Panc1 (cell line): ENCODE measurements around the gene SLC12A8. TPM values are rescaled to one million over a fixed set of nuclear protein-coding genes. Genes with fewer than 3 reads are reported as not detected.
A peak's percentile ranks its signal among the peaks of the same experiment; 100 is the strongest.

Experiments used
- ATAC-seq: fragments of 200-7000 bp; cut with Tn5 transposase; 2 replicates; pipeline ENCODE4 v1.9.1; 2020; ENCODE audit warnings: mild to moderate bottlenecking, moderate library complexity
- BruUV-seq: library from RNA; stranded (reverse); fragments of 400-500 nt; replicated peaks from 2 replicates; lab custom pipeline; 2021; lab: Mats Ljungman, UMichigan
- CTCF ChIA-PET: fragments of 300-600 bp; sonication (Branson Sonifier 250); formaldehyde crosslinking; loops from one replicate; lab custom pipeline; 2022; ENCODE audit warnings: antibody characterized with exemption; lab: Charles Lee
- POLR2A ChIA-PET: fragments of 300-600 bp; sonication (Branson Sonifier 250); formaldehyde crosslinking; loops from one replicate; lab custom pipeline; 2022; ENCODE audit warnings: antibody characterized with exemption; lab: Charles Lee
- DNase-seq: peaks from one replicate; pipeline ENCODE4 v3.0.0-alpha.2; 2010; ENCODE audit warnings: low read depth, low spot score
- H3K27ac ChIP-seq: 2 replicates; pipeline ENCODE4 v1.5.1; 2011; ENCODE audit warnings: mild to moderate bottlenecking, low read length, inconsistent platforms
- H3K27me3 ChIP-seq: fragments of 200-500 bp; sonication (Bioruptor generic); 2 replicates; pipeline ENCODE4 v1.6.0; 2014; ENCODE audit warnings: low read length, inconsistent platforms; ENCODE audit not compliant: control insufficient read depth, insufficient read depth
- H3K36me3 ChIP-seq: fragments of 200-500 bp; sonication (Bioruptor generic); 2 replicates; pipeline ENCODE4 v1.5.1; 2014; ENCODE audit warnings: inconsistent platforms, mild to moderate bottlenecking, low read length, moderate library complexity; ENCODE audit not compliant: control insufficient read depth, insufficient read depth
- H3K4me1 ChIP-seq: 2 replicates; pipeline ENCODE4 v1.5.1; 2011; ENCODE audit warnings: inconsistent platforms, mild to moderate bottlenecking, low read length, moderate library complexity; ENCODE audit not compliant: control insufficient read depth, insufficient read depth
- H3K4me3 ChIP-seq, 2 experiments: 2 replicates each; pipeline ENCODE4 v1.5.1; 2011 to 2012; ENCODE audit warnings: low read depth in 2 of 2, low read length in 2 of 2, mild to moderate bottlenecking in 2 of 2, inconsistent platforms in 1 of 2, moderate library complexity in 1 of 2
- H3K9me3 ChIP-seq: fragments of 200-500 bp; sonication (Bioruptor generic); 2 replicates; pipeline ENCODE4 v1.5.1; 2014; ENCODE audit warnings: low read depth, mild to moderate bottlenecking, inconsistent platforms, low read length, moderate library complexity; ENCODE audit not compliant: control insufficient read depth, insufficient read depth
- CTCF ChIP-seq: fragments of 450-650 bp; IDR thresholded peaks from 2 replicates; pipeline ENCODE4 v1.5.1; 2017; ENCODE audit warnings: mild to moderate bottlenecking
- POLR2AphosphoS5 ChIP-seq: IDR thresholded peaks from 2 replicates; pipeline ENCODE4 v1.6.1; 2012; ENCODE audit warnings: mild to moderate bottlenecking, low read depth, low read length, moderate library complexity
- REST ChIP-seq, 2 experiments: IDR thresholded peaks; 2 replicates each; pipeline ENCODE4 v1.6.1; 2011 to 2012; ENCODE audit warnings: low read depth in 2 of 2, control low read depth in 1 of 2, low read length in 1 of 2, mild to moderate bottlenecking in 1 of 2, moderate library complexity in 1 of 2; ENCODE audit not compliant: insufficient read depth in 1 of 2
- SIN3A ChIP-seq: IDR thresholded peaks from 2 replicates; pipeline ENCODE4 v1.6.1; 2012; ENCODE audit warnings: low read depth, mild to moderate bottlenecking, low read length, moderate library complexity, borderline replicate concordance; ENCODE audit not compliant: insufficient read depth
- TCF7L2 ChIP-seq: IDR thresholded peaks from 2 replicates; pipeline ENCODE4 v1.6.1; 2011; ENCODE audit warnings: mild to moderate bottlenecking, low read depth, low read length, inconsistent platforms
- in situ Hi-C: cut with HindIII; loops from 2 replicates; pipeline ENCODE4 v1.10.0; 2016; ENCODE audit warnings: low sequenced_read_pairs, low pct_unique_long_range_greater_than_20kb
- intact Hi-C: fragments of 100-400 bp; cut with micrococcal nuclease; formaldehyde crosslinking; loops from one replicate; pipeline ENCODE4 v1.10.0; 2022; ENCODE audit not compliant: unreplicated experiment
- total RNA-seq: library from RNA; stranded (reverse); gene quantifications from one replicate; pipeline ENCODE4 v1.2.1, GENCODE V29; 2021; ENCODE audit not compliant: unreplicated experiment

The SLC12A8 gene
- total RNA-seq, 1 experiment from 2014 or later: 7.0 TPM

GRCh38 chr3:125220727-125221429, 8.3 kb upstream of the SLC12A8 start:
- Histone ChIP-seq H3K27me3 (no peaks in the 10 kb centered on the region), H3K36me3 (no peaks in the 10 kb centered on the region), H3K9me3 (no peaks in the 10 kb centered on the region), H3K4me3 (no peak overlapping the region), H3K27ac (no peak overlapping the region), H3K4me1 (no peaks in the 10 kb centered on the region)
- ChIA-PET POLR2A (no interaction called here), CTCF (no interaction called here)
- intact Hi-C loops (loop anchor here (10.0 kb wide), 1 partner anchor 214 kb away; no protein-coding TSS in a partner anchor), in situ Hi-C loops (no loop called here)
- BruUV-seq: no TSS peak
- ATAC-seq: peak; percentile 35
- TF ChIP-seq POLR2AphosphoS5 (peak; percentile 49; the same call in 1 of the 2 replicates), SIN3A (no peak), REST (IDR thresholded peaks at IDR 0.05; ENCODE audit: insufficient read depth in 1 of 2, low read depth in 2 of 2, low read length in 1 of 2) (no peak)
- no peak for DNase-seq

GRCh38 chr3:125220183-125220582, 7.6 kb upstream of the SLC12A8 start:
- POLR2A ChIA-PET: interaction anchor here (0.6 kb wide), 1 partner anchor 170 kb away, joined by 6 read pairs; no protein-coding TSS in a partner anchor
- no peaks in the 10 kb centered on the region for H3K4me1 ChIP-seq
- in situ Hi-C loops: no loop called here
- DNase-seq (no peak), ATAC-seq (no peak)
- no peak overlapping the region for H3K27ac ChIP-seq
- H3K4me3 ChIP-seq: no peak overlapping the region
- intact Hi-C loops: loop anchor here (10.0 kb wide), 1 partner anchor 215 kb away; no protein-coding TSS in a partner anchor
- TF ChIP-seq CTCF: no peak
- TF ChIP-seq TCF7L2: no peak
- no peak for TF ChIP-seq POLR2AphosphoS5
- TF ChIP-seq SIN3A: no peak
- no peak for TF ChIP-seq REST (IDR thresholded peaks at IDR 0.05; ENCODE audit: insufficient read depth in 1 of 2, low read depth in 2 of 2, low read length in 1 of 2)
- CTCF ChIA-PET: no interaction called here
- no peaks in the 10 kb centered on the region for H3K27me3 ChIP-seq
- H3K9me3 ChIP-seq: no peaks in the 10 kb centered on the region
- H3K36me3 ChIP-seq: no peaks in the 10 kb centered on the region
- BruUV-seq: no TSS peak
